Measurements from ENCODE around the gene FXYD3.

FXYD3 gene

GRCh38 chr19:35115177-35115951 is at the start of gene FXYD3:
TSS of gene FXYD3 (plus strand) at chr19:35115823. CDS start at chr19:35119377, 3,554 bp downstream.
- no peak for DNase-seq

- DNase-seq: no peak
These were observed 49.5 kb upstream of the FXYD3 start for GRCh38 chr19:35066121-35066520.

GRCh38 chr19:35066691-35067563 is 48.7 kb upstream of the FXYD3 start:
- no peak for DNase-seq

- DNase-seq: no peak
These were observed 46.5 kb upstream of the FXYD3 start for GRCh38 chr19:35068941-35069634.

GRCh38 chr19:35069696-35070095 is 45.9 kb upstream of the FXYD3 start:
- DNase-seq: no peak

- no peak for DNase-seq
These were observed 45.2 kb upstream of the FXYD3 start for GRCh38 chr19:35070471-35070870.

- no peak for DNase-seq
These were observed 42.1 kb upstream of the FXYD3 start for GRCh38 chr19:35073516-35073915.

GRCh38 chr19:35073941-35074340 is 41.7 kb upstream of the FXYD3 start:
- no peak for DNase-seq

- DNase-seq: no peak
These were observed 41.0 kb upstream of the FXYD3 start for GRCh38 chr19:35074426-35075201.

- DNase-seq: no peak
These were observed 40.2 kb upstream of the FXYD3 start for GRCh38 chr19:35075202-35076025.

- no peak for DNase-seq
These were observed 39.6 kb upstream of the FXYD3 start for GRCh38 chr19:35076026-35076370.

GRCh38 chr19:35076657-35077056 is 39.0 kb upstream of the FXYD3 start:
- DNase-seq: no peak

GRCh38 chr19:35077411-35078223 is 38.0 kb upstream of the FXYD3 start:
- no peak for DNase-seq

- no peak for DNase-seq
These were observed 35.8 kb upstream of the FXYD3 start for GRCh38 chr19:35079826-35080225.

GRCh38 chr19:35080613-35081170 is 34.9 kb upstream of the FXYD3 start:
- DNase-seq: no peak

- DNase-seq: no peak
These were observed 34.4 kb upstream of the FXYD3 start for GRCh38 chr19:35081201-35081600.

- no peak for DNase-seq
These were observed 31.7 kb upstream of the FXYD3 start for GRCh38 chr19:35083691-35084508.

GRCh38 chr19:35084509-35084762 is 31.2 kb upstream of the FXYD3 start:
- DNase-seq: no peak

GRCh38 chr19:35085947-35086346 is 29.7 kb upstream of the FXYD3 start:
- DNase-seq: no peak

- no peak for DNase-seq
These were observed 29.2 kb upstream of the FXYD3 start for GRCh38 chr19:35086455-35086854.

Data from NCI-H1436 treated with DMSO at 0.1 percent for 48 hours (cell line).